ENCODE measurements around the gene PPFIA4. TPM values are rescaled to one million over a fixed set of nuclear protein-coding genes. Genes with fewer than 3 reads are reported as not detected.
A peak's percentile ranks its signal among the peaks of the same experiment; 100 is the strongest.

PPFIA4 gene
- total RNA-seq, 1 donor from 2014 or later: 0.29 TPM

DNA sequence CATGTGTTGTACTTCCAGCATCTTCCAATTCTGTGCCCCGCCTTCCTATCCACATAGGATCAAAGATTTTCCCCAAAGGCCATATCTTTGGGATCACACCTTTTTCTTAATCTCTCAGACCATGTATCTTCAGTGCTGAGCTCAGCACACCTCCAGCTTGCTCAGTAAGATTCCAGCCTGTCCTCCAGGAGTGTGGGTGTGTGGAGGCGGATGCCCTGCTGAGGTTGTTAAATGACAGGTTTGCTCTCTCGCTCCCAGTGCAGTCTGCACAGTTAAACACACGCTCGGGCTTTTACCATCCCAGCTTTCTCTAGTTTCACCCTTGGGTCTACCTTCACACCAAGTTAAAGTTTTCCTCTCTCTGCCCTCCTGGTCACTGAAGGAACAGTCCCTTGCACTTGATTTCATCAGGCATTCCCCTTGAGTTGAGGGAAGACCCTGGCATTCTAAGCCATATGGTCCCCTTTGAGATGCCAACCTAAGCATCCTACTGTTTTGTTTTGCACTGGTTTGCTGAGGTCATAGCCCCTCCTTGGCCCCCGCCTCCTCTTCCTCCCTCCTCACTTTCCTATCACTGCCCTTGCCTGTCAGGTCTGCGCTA is 45.8 kb downstream of the PPFIA4 start:
- no peak overlapping the region for H3K27ac Mint-ChIP-seq
- peaks cover 15% of the 10 kb centered on the region for H3K4me1 Mint-ChIP-seq
- peaks cover 31% of the 10 kb centered on the region for H3K27me3 Mint-ChIP-seq
- intact Hi-C loops (cut with micrococcal nuclease): no loop called here
- ATAC-seq (ENCODE audit: low read depth) (no peak), DNase-seq (no peak)
- no peaks in the 10 kb centered on the region for H3K9me3 Mint-ChIP-seq
- CTCF ChIA-PET: interaction anchor here (0.6 kb wide), 1 partner anchor 340 kb away, joined by 4 read pairs; no protein-coding TSS in a partner anchor
- TF ChIP-seq, protein P1, sequence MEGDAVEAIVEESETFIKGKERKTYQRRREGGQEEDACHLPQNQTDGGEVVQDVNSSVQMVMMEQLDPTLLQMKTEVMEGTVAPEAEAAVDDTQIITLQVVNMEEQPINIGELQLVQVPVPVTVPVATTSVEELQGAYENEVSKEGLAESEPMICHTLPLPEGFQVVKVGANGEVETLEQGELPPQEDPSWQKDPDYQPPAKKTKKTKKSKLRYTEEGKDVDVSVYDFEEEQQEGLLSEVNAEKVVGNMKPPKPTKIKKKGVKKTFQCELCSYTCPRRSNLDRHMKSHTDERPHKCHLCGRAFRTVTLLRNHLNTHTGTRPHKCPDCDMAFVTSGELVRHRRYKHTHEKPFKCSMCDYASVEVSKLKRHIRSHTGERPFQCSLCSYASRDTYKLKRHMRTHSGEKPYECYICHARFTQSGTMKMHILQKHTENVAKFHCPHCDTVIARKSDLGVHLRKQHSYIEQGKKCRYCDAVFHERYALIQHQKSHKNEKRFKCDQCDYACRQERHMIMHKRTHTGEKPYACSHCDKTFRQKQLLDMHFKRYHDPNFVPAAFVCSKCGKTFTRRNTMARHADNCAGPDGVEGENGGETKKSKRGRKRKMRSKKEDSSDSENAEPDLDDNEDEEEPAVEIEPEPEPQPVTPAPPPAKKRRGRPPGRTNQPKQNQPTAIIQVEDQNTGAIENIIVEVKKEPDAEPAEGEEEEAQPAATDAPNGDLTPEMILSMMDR (IDR thresholded peaks at IDR 0.05): no peak
- POLR2A ChIA-PET: no interaction called here
- no peak overlapping the region for H3K4me3 Mint-ChIP-seq
- H3K36me3 Mint-ChIP-seq (ENCODE audit: low read depth): no peaks in the 10 kb centered on the region

DNA sequence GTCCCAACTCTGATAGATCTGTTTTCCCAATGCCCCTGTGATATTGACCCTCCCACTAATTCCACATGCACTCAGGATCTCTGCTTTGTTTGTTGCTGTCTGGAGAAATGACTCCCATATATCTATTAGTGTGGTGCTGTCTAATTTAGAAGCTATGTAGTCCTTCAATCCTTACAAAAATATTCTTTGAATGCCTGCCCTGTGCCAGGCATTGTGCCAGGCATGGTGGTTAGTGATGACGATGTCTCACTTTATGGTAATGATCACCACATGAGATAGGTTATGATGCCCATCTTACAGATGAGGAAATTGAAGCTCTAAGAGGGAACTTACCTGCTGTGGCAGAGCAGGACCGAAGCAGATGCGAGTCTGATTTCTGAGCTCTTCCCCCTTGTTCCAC is 46.6 kb downstream of the PPFIA4 start:
- TF ChIP-seq, protein P1 (IDR thresholded peaks at IDR 0.05): no peak
- CTCF ChIA-PET: interaction anchor here (0.6 kb wide), 1 partner anchor 341 kb away, joined by 4 read pairs; no protein-coding TSS in a partner anchor
- intact Hi-C loops (cut with micrococcal nuclease): no loop called here
- H3K27me3 Mint-ChIP-seq: peaks cover 31% of the 10 kb centered on the region
- DNase-seq: no peak
- no peak for ATAC-seq (ENCODE audit: low read depth)
- H3K36me3 Mint-ChIP-seq (ENCODE audit: low read depth): no peaks in the 10 kb centered on the region
- POLR2A ChIA-PET: interaction anchor here (0.5 kb wide), 1 partner anchor 218 kb away, joined by 3 read pairs; no protein-coding TSS in a partner anchor
- no peaks in the 10 kb centered on the region for H3K9me3 Mint-ChIP-seq
- no peak overlapping the region for H3K27ac Mint-ChIP-seq
- H3K4me3 Mint-ChIP-seq: no peak overlapping the region
- peaks cover 15% of the 10 kb centered on the region for H3K4me1 Mint-ChIP-seq

DNA sequence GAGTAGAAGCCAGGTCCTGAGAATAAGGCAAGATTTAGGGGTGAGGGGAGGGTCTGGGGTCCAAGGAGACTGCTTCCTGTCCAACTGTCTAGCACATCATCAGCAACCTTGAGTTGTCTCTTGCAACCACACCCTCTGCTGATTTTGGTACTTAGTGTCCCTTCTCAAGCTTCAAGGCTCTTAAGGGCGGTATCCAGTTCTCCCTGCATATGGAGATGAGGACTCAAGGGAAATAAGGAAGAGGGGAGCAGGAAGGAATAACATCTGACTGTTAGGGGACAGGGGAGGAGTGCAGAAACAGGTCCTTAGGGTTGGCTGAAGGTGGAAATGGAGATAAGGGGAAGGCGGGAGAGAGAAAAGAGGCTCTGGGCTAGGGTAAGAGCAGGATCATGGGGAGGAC is 47.2 kb downstream of the PPFIA4 start:
- Mint-ChIP-seq H3K36me3 (ENCODE audit: low read depth) (no peaks in the 10 kb centered on the region), H3K9me3 (no peaks in the 10 kb centered on the region), H3K27ac (no peak overlapping the region), H3K27me3 (peaks cover 35% of the 10 kb centered on the region), H3K4me3 (no peak overlapping the region), H3K4me1 (peaks cover 15% of the 10 kb centered on the region)
- intact Hi-C loops (cut with micrococcal nuclease): no loop called here
- DNase-seq (no peak), ATAC-seq (ENCODE audit: low read depth) (no peak)
- ChIA-PET POLR2A (no interaction called here), CTCF (interaction anchor here (0.8 kb wide), 1 partner anchor 34 kb away, joined by 3 read pairs; no protein-coding TSS in a partner anchor)
- TF ChIP-seq, protein P1 (IDR thresholded peaks at IDR 0.05): no peak

DNA sequence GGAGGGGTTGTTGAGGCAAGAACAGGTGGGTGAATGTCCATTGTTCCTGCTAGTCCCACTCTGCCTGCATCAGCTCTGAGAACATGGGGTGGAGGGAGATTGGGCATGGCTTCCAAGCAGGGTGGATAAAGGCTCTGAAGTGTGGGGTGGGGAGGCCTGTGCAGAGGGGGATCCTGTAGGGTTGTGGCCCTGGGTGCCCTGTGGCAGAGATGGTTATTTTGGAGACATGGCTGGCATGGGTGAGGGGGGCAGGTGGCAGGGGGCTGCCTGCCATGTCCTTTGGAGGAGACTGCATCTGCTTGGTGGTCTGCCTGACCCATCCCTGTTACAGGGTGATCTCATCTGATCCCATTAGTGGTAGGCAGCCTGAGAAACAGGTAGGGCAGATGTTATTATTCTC is 48.3 kb downstream of the PPFIA4 start:
- peaks cover 6% of the 10 kb centered on the region for H3K4me1 Mint-ChIP-seq
- no peak for ATAC-seq (ENCODE audit: low read depth)
- H3K36me3 Mint-ChIP-seq (ENCODE audit: low read depth): no peaks in the 10 kb centered on the region
- CTCF ChIA-PET: no interaction called here
- TF ChIP-seq, protein P1 (IDR thresholded peaks at IDR 0.05): no peak
- peaks cover 35% of the 10 kb centered on the region for H3K27me3 Mint-ChIP-seq
- POLR2A ChIA-PET: no interaction called here
- intact Hi-C loops (cut with micrococcal nuclease): no loop called here
- no peaks in the 10 kb centered on the region for H3K9me3 Mint-ChIP-seq
- H3K4me3 Mint-ChIP-seq: no peak overlapping the region
- DNase-seq: no peak
- H3K27ac Mint-ChIP-seq: no peak overlapping the region

DNA sequence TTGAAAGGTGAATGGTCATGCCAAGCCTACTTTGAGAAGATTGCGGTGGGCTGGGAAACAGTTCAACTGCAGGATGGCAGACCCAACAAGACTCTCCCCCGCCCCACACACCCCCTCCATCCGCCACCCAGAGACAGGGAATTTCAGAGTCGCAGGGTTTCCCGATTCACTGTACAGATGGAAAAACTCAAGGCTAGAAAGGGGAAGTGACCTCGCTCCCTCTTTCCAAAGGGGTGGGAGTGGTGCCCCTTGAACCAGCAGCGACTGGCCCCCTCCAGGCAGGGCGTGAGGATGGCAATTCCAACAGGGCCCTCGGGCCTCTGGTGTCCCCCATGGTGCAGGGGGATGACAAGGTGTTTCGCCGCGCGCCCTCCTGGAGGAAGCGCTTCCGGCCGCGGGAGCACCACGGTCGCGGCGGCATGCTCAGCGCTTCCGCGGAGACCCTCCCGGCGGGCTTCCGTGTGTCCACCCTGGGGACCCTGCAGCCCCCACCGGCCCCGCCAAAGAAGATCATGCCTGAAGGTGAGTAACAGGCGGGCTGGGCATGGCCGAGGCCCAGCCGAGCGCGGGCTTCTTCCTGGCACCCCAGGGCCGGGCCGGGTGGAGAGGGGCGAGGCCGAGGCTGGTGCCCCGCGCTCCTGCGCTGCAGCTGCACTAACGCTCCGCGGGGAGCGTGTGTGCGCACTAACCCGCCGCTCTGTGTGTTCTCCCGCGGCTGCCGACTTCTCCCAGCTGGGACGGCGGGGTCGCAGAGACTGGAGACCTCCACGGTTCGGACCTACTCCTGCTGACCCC is 49.1 kb downstream of the PPFIA4 start:
- POLR2A ChIA-PET: no interaction called here
- Mint-ChIP-seq H3K9me3 (no peaks in the 10 kb centered on the region), H3K27me3 (peaks cover 39% of the 10 kb centered on the region), H3K4me1 (peaks cover 6% of the 10 kb centered on the region), H3K4me3 (peak overlapping the region; percentile 36), H3K27ac (no peak overlapping the region), H3K36me3 (ENCODE audit: low read depth) (no peaks in the 10 kb centered on the region)
- ATAC-seq (ENCODE audit: low read depth) (no peak), DNase-seq (no peak)
- CTCF ChIA-PET: no interaction called here
- intact Hi-C loops (cut with micrococcal nuclease): no loop called here
- TF ChIP-seq, protein P1 (IDR thresholded peaks at IDR 0.05): no peak
